ENCODE results near the gene RAB3B.
"Not testable (repeated sequence)": the region's sequence is repeated elsewhere in the genome, so short reads cannot be mapped to it uniquely, and the experiment has no call there.

The RAB3B gene

GRCh38 chr1:51988254-51988653, 2.2 kb downstream of the RAB3B start:
- no peak for DNase-seq

GRCh38 chr1:51986718-51987117, 3.8 kb downstream of the RAB3B start:
- no peak for DNase-seq

GRCh38 chr1:51982161-51982560, 8.3 kb downstream of the RAB3B start:
- DNase-seq = no peak

GRCh38 chr1:51981555-51981954, 8.9 kb downstream of the RAB3B start:
- no peak for DNase-seq

GRCh38 chr1:51978099-51978498, 12.4 kb downstream of the RAB3B start:
- no peak for DNase-seq

GRCh38 chr1:51976846-51977602, 13.5 kb downstream of the RAB3B start:
- no peak for DNase-seq

GRCh38 chr1:51973587-51974474, 16.7 kb downstream of the RAB3B start:
- DNase-seq = no peak

GRCh38 chr1:51969038-51969705, 21.3 kb downstream of the RAB3B start:
- DNase-seq = no peak

GRCh38 chr1:51968632-51969031, 21.9 kb downstream of the RAB3B start:
- DNase-seq = no peak

GRCh38 chr1:51967213-51967791, 23.2 kb downstream of the RAB3B start:
- DNase-seq = not testable (repeated sequence)

GRCh38 chr1:51966559-51966958, 23.9 kb downstream of the RAB3B start:
- DNase-seq = no peak

GRCh38 chr1:51964309-51964696, 26.2 kb downstream of the RAB3B start:
- DNase-seq = no peak

- DNase-seq = no peak
Observed at GRCh38 chr1:51963592-51964308, 26.8 kb downstream of the RAB3B start.

- no peak for DNase-seq
Observed at GRCh38 chr1:51962486-51963356, 27.8 kb downstream of the RAB3B start.

- no peak for DNase-seq
Observed at GRCh38 chr1:51961954-51962353, 28.5 kb downstream of the RAB3B start.

GRCh38 chr1:51961231-51961630, 29.3 kb downstream of the RAB3B start:
- no peak for DNase-seq

GRCh38 chr1:51960262-51960661, 30.2 kb downstream of the RAB3B start:
- no peak for DNase-seq

GRCh38 chr1:51958824-51959223, 31.7 kb downstream of the RAB3B start:
- no peak for DNase-seq

- no peak for DNase-seq
Observed at GRCh38 chr1:51957618-51958017, 32.9 kb downstream of the RAB3B start.

GRCh38 chr1:51956528-51957509, 33.7 kb downstream of the RAB3B start:
- DNase-seq = no peak
